HG03108 (cell line): ENCODE measurements around the gene CHEK2.
"Not testable (repeated sequence)": the region's sequence is repeated elsewhere in the genome, so short reads cannot be mapped to it uniquely, and the experiment has no call there.

Source experiments
- ATAC-seq: cut with Tn5 transposase; IDR thresholded peaks from one replicate; pipeline ENCODE4 v1.9.1; 2021; ENCODE audit warnings: moderate library complexity; ENCODE audit not compliant: unreplicated experiment

The CHEK2 gene

DNA sequence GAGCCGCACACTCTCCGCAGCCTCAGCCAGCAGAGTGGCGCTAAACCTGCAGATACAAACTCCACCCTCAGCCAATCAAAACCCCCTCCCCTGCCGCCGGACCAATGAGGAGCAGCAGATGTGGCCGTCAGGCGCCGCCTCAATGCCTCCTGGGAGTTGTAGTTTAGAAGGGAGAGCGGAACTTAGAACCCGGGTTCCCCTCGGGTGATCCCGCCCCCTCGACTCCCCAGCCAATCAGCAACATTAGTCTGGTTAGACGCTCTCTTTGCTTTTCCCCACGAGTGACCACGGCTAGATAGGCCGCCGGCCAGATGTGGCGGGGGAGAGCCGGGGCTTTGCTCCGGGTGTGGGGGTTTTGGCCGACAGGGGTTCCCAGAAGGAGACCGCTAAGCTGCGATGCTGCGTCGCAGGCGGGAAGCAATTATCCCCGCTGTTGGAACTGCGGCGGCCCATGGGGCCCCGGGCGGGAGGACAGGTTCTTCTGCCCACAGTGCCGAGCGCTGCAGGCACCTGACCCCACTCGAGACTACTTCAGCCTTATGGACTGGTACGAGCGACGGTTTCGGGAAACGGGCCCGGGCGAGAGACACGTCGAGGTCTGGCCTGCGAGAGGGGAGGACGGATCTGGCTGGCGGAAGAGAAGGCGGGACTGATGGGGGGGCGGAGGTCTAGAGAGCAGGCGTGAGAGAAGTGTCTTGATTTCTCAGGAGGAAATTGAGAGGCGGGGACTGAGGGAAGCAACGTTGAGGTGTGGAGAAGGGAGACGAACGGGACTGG lies at the start of gene CHEK2, which contains the start of gene HSCB:
Gene CHEK2 (minus strand): TSS at position 36 of the 777 bp plus-strand sequence. CDS start 7,099 bp downstream, outside the sequence.
Gene HSCB (plus strand): TSS at position 255 of the 777 bp plus-strand sequence. CDS start 57 bp downstream, at position 312.
- peak; percentile 92 for ATAC-seq

DNA sequence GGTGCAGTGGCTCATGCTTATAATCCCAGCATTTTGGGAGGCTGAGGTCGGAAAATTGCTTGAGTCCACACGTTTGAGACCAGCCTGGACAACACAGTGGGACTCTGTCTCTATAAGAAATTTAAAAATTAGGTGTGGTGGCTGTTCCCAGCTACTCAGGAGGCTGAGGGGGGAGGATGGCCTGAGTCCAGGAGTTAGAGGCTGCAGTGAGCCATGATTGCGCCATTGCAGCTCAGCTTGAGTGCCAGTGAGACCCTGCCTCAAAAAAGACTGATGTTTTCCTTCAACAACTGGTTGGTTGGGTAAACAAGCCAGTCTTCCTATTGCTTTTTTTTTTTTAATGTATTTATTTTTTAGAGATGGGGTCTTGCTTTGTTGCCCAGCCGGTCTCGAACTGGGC lies 49.5 kb upstream of the CHEK2 start:
- no peak for ATAC-seq

DNA sequence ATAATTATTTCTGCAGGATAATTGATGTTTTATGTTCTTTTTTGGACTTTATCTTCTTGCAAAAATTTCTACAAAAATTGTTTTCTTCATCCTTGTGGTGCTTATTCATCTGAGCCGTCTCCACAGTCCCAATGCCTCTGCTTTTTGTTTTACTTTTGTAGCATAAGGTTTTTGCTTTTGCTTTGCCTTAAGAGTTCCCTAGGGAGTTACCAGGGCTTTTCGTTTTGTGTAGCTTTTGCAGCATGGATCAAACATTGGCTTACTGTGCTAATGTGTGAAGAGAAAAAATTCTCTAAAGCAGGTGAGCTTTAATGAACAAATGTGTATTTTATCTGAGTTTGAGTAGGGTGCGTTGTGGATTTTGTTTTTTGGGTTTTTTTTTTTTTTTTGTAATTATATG lies 47.0 kb upstream of the CHEK2 start:
- ATAC-seq, result no peak

DNA sequence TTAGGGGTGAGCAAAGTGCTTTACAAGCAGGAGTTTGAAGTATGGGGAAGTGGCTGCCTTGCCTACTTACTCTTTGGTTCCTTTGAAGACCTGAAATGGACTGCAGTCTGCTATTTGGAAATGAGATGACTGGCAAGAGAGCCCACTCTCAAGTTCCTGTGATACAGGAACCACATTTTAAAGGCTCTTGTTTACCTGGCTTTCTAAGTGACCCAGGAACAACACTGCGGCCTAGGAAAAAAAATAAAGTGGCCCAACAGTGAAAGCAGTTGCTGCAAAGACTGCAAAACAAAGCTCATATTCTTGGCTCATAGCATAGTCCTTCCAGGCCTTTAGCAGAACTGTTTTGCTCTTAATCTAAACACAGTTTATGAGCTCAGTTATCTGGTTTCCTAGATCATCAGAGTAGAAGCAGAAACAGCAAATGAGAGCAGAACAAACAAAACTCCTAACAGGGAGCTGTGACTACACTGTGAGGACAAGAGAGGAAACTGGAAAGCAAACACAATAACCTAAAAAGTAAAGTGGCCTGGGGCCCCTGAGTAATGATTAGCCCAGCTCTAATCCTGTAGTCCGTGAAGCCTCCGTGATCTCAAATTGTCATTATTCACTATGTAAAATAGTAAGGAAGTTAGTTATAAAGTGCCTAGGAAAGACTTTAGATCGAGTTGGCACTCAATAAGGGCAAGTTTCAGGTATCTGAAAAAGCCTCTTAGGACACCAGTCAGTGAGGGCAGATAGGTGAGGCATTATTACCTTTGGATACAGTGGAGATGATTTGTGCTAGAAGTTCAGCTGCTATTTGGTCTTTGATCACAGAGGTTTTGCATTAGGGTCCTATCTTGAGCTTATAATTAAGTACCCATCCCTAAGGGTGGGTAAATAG lies 42.4 kb upstream of the CHEK2 start:
- ATAC-seq, result no peak

DNA sequence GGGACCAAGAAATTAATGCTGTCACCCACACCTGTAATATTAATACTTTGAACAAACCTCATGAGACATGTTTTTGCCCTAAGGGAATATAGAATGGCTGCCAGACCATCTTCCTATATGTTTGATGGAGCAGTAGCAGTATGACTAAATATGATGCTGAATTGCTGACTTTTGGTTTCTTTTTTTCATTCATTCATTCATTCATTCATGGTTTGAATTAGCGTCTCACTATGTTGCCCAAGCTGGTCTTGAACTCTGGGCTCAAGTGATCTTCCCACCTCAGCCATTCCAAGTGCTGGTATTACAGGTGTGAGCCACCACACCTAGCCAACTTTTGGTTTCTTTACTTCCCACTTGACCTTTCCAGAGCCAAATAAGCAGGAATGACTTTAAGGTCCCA lies 38.7 kb upstream of the CHEK2 start:
- no peak for ATAC-seq

DNA sequence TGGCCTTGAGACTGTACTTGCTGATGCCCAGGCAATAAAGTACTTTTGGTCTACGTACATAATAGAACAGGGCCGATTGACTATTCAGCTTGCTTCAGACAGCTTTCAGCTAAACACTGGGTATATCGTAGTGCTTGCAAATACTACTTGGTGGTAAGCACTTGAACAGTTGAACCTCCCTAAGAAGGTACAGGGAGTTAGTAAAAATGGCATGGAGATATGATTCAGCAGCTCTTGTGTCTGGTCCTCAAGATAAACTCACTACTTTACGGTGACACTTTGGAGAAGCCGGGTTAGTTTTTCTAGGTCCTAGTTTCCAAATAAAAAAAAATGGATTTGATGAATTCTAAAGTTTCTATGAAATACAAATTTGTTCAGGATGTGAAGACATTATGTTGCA lies 38.2 kb upstream of the CHEK2 start:
- no peak for ATAC-seq

DNA sequence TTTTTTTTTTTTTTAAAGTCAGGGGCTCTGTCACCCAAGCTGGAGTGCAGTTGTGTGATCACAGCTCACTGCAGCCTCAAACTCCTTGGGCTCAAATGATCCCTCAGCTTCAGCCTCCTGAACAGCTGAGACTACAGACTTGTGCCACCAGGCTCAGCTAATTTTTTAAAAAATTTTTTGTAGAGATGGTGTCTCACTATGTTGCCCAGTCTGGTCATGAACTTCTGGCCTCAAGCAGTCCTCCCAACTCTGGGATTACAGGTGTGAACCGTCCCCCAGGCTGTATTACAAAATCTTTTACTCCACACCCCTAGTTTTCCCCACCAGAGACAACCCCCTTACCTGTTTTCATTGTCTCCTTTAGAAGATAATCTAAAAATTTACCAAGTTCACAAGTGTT lies 32.8 kb upstream of the CHEK2 start:
- no peak for ATAC-seq

DNA sequence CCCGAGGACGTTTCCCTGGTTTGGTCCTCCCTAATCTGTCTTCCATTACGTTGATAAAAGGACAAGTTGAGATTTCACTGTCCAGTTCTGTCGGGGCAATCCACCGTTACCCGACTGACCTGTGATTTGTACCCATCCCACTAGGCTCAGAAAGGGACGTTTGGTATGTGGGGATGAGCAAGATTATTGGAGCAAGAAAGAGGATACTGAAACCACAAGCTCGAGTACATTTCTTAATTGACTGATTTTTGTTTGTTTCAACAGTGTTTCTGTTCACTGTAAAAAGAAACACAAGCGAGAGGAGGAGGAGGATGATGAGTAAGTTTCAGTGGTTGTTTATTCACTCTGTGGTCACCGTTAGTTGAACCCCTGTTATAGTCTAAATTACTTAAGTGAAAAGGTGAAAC lies 31.8 kb upstream of the CHEK2 start:
- ATAC-seq, result peak; percentile 18

DNA sequence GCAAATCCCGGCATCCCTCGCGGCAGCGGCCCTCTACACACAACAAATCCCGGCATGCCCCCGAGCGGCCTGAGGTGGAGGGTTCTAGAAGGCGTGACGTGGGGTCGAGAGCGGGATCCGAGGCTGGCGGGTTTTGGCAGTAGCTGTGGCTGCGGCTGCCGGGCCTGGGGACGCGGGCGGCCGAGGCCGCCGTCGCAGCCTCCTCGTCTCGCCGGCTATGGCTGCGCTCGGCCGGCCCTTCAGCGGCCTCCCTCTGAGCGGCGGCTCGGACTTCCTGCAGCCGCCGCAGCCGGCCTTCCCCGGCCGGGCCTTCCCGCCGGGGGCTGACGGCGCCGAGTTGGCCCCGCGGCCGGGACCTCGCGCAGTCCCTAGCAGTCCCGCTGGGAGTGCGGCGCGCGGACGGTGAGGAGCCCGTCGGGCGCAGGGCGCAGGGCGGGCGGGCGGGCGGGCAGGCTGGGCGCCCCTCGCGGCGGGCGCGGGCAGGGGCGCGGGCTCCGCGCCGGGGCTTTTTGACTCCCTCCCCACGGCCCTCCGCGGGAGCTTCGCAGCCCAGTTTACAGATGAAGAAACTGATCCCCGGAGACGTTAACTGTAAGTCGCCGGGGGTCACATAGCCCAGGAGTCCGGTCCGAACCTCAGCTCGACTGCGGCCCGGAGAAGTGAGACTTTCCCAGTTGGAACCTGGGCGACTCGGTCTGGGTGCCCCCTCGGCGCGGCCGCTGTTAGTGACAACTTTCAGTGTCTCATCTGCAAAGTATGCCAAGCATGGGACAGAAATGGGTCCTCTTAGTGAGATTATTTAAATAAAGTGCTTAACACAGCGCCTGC lies 31.2 kb upstream of the CHEK2 start, which contains the start of gene CCDC117:
Gene CCDC117 (plus strand): TSS at position 63 of the 828 bp plus-strand sequence. CDS start 155 bp downstream, at position 218.
- peak; percentile 83 for ATAC-seq

DNA sequence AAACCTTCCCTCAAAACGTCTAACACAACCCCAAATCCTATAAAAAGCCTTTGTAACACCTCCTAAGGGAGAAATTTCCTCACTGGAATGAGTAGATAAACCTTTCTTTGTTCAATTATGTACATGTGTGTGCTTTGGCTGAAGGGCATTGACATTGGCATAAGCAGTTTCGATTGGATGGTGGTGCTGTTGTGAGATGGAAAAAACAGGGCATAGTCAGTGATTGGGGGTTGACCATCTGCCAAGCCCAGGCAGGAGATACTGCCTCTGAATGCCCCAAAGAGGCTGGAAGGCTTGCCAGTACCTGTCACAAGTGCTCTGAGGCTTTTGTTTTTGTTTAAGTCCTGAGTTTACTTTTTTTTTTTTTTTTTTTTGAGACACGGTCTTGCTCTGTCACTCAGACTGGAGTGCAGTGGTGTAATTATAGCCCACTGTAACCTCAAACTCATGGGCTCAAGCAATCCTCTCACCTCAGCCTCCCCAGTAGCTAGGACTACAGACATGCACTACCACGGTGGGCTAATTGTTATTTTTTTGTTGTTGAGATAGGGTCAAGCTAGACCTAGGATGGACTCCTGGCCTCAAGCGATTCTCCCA lies 29.7 kb upstream of the CHEK2 start:
- ATAC-seq, result no peak

DNA sequence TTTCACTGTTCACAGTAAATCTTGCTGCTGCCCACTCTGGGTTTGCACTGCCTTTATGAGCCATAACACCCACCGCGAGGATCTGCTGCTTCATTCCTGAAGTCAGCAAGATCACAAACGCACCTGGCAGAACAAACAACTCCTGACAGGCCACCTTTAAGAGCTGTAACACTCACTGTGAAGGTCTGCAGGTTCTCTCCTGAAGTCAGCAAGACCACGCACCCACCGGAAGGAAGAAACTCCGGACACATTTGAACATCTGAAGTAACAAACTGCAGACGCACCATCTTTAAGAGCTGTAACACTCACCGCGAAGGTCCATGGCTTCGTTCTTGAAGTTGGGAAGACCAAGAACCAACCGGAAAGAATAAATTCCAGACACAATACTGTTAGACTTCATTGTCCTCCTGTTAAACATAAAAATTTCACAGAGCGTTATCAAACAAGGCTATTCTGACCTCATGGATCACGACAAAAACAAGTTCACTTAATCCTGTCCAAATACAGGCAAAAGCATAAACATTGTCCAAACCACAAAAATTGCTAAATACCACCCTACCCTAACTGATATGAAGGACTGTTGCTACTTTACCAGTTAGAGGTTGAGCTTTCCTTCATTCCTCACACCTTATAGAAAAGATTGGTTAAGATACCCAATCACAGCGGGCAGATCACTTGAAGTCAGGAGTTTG lies 27.9 kb upstream of the CHEK2 start:
- ATAC-seq, result no peak

DNA sequence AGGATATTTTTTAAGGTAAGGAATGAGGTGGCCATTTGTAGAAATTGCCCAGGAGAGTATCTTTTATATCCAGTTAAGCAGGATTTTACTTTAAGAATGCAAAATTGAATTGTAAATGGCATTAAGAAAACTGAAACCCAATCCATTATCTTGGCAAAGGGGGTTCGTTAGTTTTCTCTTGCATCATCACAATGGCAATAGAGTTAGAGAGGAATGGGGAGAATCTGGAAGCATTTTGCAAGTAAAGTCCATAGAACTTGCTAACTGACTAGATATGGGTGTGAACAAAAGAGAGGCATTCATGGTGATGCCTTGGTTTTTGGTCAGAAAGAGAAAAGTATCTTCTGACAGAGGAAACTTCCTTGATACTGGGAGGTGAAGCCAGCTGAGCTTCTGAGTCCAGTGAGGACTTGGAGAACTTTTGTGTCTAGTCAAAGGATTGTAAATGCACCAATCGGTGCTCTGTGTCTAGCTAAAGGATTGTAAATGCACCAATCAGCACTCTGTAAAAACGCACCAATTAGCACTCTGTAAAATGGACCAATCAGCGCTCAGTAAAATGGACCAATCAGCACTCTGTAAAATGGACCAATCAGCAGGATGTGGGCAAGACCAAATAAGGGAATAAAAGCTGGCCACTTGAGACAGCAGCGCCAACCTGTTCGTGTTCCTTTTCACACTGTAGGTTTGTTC lies 27.2 kb upstream of the CHEK2 start:
- no peak for ATAC-seq

DNA sequence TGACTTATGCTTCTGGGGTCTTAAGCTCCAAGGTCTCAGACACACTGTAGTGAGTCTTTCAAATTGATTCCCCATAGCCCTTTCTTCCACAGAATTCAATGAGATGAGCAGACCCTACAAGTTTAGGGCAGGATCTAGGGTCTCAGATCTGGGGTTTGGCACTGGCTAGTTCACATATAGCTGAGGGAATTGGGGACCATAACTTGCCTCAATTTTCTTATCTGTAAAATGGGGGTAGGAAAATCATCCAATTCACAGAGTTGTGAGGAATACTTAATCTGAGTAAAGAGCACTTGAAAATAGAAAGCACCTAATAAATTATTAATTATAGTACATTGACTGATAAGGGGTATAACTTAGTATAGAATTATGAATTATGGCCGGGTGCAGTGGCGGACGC lies 25.0 kb upstream of the CHEK2 start:
- no peak for ATAC-seq

DNA sequence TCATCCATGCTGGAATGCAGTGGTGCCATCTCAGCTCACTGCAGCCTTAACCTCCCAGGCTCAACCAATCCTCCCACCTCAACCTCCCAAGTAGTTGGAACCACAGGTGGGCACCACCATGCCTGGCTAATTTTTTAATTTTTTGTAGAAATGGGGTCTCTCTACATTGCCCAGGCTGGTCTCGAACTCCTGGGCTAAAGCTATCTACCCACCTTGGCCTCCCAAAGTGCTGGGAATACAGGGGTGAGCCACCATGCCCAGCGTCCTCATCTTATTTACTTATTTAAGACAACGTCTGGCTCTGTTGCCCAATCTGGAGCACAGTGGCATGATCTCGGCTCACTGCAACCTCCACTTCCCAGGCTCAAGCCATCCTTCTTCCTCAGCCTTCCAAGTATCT lies 20.4 kb upstream of the CHEK2 start:
- ATAC-seq, result not testable (repeated sequence)

DNA sequence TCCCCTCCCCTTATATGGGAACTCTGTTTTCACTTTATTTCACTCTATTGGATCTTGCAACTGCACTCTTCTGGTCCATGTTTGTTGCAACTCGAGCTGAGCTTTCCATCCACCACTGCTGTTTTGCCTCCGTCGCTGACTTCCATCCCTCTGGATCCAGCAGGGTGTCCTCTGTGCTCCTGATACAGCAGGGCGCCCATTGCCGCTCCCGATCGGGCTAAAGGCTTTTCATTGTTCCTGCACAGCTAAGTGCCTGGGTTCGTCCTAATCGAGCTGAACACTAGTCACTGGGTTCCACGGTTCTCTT lies 19.8 kb upstream of the CHEK2 start:
- no peak for ATAC-seq

DNA sequence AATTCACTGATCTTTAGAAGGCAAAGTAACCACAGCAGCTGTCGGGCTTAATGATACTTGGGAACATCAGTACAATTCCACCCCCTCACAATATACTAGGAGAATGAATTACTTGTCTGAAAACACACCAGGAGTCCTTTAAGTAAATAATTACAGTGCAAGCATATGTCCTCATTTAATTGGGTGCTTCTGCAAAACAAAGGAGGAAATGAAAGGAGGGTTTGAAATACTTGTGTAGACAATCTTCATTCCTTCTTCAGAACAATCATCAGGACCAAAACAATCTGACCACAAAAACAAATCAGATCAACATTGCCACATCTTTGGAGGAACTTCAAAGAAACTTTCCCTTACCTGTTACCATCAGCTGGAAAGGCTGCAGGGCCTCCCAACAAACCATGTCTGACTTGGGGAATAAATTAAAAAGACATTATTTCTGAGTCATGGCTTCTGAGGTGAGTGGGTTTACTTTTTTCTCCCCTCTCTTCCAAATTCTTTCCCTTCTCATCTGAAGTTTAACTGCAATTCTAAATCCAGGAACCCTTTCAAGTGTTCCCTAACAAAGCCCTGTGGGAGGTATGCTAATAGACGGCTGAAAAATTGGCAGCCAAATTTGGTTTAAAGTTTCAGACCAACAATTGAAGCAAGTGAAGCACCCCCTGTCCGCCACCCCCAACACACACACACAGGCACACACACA lies 18.4 kb upstream of the CHEK2 start:
- ATAC-seq, result no peak

DNA sequence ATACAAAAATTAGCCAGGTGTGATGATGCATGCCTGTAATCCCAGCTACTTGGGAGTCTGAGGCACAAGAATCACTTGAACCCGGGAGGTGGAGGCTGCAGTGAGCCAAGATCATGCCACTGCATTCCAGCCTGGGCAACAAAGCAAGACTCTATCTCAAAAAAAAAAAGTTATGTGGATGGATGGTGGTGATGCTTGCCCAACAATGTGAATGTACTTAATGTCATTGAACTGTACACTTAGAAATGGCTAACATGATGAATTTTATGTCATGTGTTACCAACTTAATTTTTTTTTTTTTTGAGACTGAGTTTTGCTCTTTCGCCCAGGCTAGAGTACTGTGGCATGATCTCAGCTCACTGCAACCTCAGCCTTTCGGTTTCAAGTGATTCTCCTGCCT lies 12.9 kb upstream of the CHEK2 start:
- not testable (repeated sequence) for ATAC-seq

DNA sequence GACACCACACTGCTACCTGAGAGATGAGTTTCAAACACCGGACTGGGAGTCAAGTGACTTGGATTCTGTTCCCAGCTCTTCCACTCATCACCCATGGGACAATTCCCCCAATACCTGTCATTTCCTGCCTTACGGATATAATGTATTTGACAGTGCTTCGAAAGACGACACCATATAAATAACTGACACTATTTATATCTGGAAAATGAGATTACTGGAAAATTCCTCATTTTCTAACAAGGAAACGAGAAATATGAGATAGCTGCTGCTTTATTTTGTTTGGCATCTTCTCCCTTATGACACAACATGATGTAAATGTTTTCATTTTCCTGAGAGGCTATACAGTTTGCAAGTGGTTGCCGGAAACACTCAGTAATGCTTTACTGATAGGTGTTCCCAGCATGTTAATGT lies 8.9 kb upstream of the CHEK2 start:
- ATAC-seq, result no peak

DNA sequence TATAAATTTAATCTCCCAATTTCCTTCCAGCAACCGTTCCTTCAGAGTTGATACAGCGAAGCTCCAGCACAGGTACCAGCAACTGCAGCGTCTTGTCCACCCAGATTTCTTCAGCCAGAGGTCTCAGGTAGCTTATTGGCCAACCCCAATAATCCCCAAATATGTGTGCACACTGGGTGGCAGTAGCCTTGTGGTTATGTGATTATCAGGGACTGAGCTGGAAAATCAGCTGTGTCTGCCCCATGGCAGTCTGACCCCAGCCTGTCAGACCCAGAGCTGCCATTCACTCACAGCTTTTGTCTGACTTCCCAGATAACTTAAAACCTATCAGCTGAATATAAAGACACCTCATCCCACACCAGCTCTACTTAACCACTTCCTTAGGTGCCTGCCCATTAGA lies 2.2 kb upstream of the CHEK2 start:
- ATAC-seq, result no peak
